Activated naive CD4-positive, alpha-beta T cell treated with anti-CD3 and anti-CD28 coated beads, Interleukin-2, amount 50 U/mL, for 24 hours (primary cell): ENCODE data around the gene TALDO1.

Experiments used
- H3K27ac Mint-ChIP-seq: one replicate; pipeline ENCODE4 v1.8.0; 2021; ENCODE audit warnings: mild to moderate bottlenecking, mixed read lengths
- H3K27me3 Mint-ChIP-seq: one replicate; pipeline ENCODE4 v1.8.0; 2021; ENCODE audit warnings: mixed read lengths
- H3K36me3 Mint-ChIP-seq: one replicate; pipeline ENCODE4 v1.8.0; 2021; ENCODE audit warnings: mixed read lengths
- H3K4me1 Mint-ChIP-seq: one replicate; pipeline ENCODE4 v1.8.0; 2021; ENCODE audit warnings: mixed read lengths
- H3K4me3 Mint-ChIP-seq: one replicate; pipeline ENCODE4 v1.8.0; 2021; ENCODE audit warnings: mild to moderate bottlenecking, mixed read lengths
- H3K9me3 Mint-ChIP-seq: one replicate; pipeline ENCODE4 v1.8.0; 2021; ENCODE audit warnings: mixed read lengths

TALDO1 gene

DNA sequence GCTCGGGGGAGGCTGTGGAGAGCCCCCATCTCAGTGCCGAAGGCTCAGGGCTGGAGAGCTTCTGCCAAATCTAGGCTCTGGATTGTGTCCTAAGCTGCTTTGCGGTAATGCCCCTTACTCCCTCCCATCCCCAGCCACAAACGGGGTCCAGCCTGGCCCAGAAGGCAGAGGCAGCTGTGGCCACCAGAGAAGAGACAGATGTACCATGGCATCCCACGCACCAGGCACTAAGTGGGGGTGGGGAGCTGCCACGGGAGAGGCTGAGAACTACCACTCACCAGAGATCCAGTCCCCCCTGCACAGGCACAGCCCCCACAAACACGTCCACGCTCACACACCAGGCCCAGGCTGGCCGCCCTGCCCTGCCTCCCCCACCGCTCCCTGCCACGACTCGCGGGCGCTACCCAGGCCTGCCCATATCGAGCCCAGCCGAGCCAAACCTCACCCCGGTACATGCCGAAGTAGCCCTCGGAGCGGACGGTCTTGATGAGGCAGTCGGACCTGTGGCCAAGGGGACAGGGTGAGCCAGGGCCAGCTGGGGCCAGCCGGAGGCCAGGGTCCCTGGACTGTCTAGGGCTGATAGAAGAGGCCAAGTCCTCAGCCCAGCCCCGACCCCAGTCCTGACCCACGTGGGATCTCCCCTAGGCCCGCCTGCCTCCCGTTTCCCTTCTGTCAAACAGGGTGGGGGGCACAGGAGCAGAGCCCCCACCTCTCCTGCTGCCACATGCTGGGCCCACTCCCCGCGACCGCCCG is 46.9 kb downstream of the TALDO1 start:
- H3K27me3 Mint-ChIP-seq = no peaks in the 10 kb centered on the region
- H3K4me1 Mint-ChIP-seq = peaks cover 7% of the 10 kb centered on the region
- H3K27ac Mint-ChIP-seq = no peak overlapping the region
- H3K9me3 Mint-ChIP-seq = no peaks in the 10 kb centered on the region
- peak overlapping the region; percentile 90 for H3K4me3 Mint-ChIP-seq
- no peaks in the 10 kb centered on the region for H3K36me3 Mint-ChIP-seq

DNA sequence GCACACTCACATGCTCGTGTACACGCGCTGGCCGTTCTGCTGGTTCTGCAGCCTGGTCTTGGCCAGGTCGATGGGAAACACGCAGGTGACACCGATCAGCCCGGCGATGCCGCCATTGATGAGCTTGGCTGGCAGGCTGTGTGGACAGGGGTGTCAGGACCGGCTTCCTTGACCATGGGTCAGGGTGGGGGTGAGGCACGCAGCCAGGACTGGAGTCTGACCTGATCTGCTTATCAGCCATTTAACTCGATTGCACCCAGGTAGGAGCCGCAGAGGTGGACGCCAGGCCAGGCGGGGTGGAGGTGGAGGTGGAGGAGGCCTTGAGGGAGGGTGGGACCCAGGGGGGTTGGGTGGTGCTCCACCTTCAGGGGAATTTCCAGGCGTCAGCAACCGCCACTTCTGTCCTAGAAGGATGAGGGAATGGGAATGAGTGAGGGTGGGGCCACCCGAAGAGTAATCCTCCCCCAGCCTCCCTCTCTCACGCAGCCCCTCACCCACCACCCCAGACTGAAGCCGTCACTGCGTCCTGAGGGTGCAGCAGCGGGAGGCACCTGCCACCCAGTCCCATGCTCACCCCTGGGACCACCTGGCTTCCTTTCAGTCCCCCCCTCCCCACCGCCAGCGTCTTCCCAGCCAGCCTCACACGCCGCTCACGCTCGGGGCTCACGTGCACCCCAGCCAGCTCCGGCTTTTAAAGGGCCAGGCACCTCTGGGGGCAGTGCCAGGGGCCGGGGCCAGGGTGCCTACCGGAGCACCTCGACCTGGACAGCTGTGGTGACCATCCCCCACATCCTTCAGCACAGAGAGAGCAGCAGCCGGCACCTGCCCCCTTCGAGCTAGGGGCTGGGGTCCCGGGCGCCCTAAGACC is 47.7 kb downstream of the TALDO1 start:
- Mint-ChIP-seq H3K36me3 (no peaks in the 10 kb centered on the region), H3K27ac (no peak overlapping the region), H3K9me3 (no peaks in the 10 kb centered on the region), H3K27me3 (no peaks in the 10 kb centered on the region), H3K4me3 (peak overlapping the region; percentile 90), H3K4me1 (peaks cover 7% of the 10 kb centered on the region)

DNA sequence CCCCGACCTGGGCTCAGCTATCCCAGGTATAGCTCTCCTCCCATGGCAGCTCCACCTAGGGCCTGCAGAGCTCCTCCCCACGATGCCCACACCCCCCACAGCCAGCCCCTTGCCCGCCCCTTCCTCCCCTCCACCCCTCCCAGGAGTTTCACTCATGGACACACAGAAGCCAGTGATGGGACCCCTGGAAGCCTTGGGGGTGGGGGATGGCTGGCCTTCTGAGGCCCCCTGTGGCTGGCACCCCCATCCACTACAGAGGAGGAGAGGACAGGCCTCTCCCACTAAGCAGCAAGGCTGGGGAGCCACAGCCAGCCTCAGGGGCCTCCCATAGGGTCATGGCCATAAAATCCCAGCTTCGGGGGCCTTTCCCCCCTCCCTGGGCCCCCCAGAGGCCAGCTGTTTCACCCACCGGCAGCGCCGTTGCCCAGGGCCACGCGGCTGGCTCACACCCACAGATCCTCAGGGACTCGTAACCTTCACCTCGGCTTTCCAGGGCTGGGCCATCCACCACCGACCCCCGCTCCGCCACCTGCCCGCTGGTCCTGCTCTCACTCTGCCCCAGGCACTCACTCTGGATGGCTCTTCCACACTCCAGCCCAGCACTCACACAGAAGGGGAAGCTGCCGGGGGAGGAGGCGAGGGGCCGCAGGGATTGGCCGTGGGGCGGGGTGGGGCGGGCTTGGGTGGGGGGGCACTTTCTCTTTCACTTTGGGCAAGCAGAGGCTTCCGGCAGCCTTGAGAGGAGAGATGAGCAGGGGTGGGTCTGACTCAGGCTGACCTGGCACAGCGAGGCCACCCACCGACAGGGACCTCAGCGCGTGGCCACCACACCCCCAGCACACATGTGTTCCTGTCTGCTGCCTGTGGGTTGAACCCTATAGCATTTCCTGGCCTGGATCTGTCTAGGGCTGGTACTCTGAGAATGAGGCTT is 48.6 kb downstream of the TALDO1 start:
- peak overlapping the region; percentile 90 for H3K4me3 Mint-ChIP-seq
- H3K9me3 Mint-ChIP-seq = no peaks in the 10 kb centered on the region
- H3K36me3 Mint-ChIP-seq = no peaks in the 10 kb centered on the region
- H3K4me1 Mint-ChIP-seq = peaks cover 7% of the 10 kb centered on the region
- no peaks in the 10 kb centered on the region for H3K27me3 Mint-ChIP-seq
- H3K27ac Mint-ChIP-seq = peak overlapping the region; percentile 68

DNA sequence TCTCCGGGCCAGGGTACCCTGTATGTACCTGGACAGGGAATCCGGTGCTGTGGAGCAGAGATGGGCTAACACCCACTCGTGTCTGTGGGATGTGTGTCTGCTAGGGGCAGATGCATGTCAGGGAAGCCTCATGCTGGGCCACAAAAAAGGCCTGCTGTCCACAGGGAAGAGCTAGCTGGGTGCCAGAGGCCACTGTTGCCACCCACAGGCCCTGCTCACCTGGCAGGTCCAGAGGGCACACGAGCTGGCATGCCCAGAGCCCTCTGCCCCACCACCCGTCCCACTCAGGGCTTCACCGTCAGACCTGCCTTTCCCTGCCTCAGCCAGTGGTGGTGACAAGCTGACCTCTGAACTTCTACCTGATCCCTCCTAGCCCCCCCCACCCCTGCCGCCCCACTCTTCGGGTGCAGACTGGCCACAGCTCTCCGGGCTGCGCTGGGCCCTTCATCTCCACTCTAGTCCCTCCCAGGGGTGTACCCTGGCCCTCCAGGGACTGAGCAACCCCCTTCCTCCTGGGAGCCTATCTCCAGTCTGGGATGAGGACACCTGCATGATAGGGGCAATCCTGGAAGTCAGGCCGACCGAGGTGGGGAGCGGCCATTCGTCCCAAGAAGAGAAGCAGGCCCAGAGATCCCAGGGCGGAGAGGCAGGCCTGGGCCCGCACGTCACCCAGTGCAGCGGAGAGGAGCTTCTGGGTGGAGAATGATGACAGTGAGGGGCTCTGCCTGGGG is 49.5 kb downstream of the TALDO1 start:
- peak overlapping the region; percentile 90 for H3K4me3 Mint-ChIP-seq
- peak overlapping the region; percentile 68 for H3K27ac Mint-ChIP-seq
- H3K36me3 Mint-ChIP-seq = no peaks in the 10 kb centered on the region
- H3K27me3 Mint-ChIP-seq = no peaks in the 10 kb centered on the region
- H3K4me1 Mint-ChIP-seq = peaks cover 7% of the 10 kb centered on the region
- H3K9me3 Mint-ChIP-seq = no peaks in the 10 kb centered on the region

DNA sequence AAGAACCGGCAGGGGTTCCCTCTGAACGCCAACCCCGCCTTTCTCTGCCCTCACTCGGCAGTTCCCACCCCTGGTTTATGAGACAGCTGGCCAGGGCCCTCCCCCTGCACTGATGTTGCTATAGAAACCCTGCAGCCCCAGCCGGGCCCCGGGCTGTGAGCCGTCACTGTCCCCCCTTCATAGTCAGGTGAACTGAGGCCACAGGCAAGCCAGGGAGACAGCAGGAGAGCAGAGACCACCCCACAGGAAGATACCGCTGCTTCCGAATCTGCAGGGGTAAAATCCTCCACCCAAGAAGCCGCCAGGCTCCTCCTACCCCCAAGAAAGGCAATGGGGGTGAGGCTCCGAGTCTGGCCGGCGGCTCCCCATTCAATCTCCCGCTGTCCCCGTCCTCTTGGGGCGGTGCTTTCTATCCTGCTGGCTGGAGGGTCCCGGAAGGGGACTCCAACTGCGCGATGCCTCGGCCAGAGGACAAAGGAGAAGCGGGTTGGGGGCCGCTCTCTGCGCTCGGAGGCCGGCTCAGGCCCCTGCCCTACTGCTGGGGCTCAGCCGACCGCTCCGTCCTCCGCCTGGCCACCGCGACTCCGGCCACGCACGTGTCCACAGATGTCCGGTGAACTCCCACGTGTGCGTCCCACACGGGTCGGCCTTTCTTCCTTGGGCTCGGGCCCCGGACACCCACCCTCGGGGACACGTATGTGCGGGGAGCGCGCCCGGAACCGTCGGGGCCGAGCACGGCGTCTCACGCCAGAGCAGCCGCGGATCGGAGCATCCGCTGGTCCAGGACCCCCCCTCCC is 50.2 kb downstream of the TALDO1 start:
- Mint-ChIP-seq H3K27ac (peak overlapping the region; percentile 81), H3K9me3 (no peaks in the 10 kb centered on the region), H3K27me3 (no peaks in the 10 kb centered on the region), H3K4me3 (peak overlapping the region; percentile 90), H3K4me1 (peaks cover 7% of the 10 kb centered on the region), H3K36me3 (no peaks in the 10 kb centered on the region)

DNA sequence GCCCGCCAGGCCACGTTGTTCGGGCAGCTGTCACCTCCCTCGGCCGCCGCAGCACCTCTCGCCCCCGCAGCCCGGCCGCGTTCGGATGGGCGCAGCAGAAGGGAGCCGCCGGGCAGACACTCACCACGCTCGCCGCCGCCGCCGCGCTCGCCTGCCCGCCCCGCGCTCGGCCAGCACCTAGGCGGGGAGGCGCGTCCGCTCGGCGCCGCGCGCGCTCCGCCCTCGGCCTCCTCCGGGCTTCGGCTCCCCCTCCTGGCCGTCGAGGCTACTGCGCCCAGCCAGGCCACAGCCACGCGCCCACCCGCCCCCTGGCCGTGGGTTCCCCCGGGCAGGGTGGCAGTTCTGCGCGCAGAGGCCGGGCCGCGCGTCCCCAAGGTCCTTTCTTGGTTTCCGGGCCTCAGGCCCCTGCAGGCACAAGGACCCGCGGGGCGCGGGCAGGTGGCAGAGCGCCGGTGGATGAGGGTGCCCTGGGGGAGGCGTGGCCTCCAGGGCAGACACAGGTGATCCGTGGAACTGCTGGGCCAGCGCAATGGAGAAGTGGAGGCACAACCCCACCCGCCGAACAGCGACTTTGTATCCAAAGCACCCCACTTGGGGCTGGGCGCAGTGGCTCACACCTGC is 50.9 kb downstream of the TALDO1 start, which contains the start of gene SLC25A22:
SLC25A22 (minus strand) TSS at position 189 of the 621 bp plus-strand sequence. CDS start 3,275 bp downstream, outside the sequence.
- no peaks in the 10 kb centered on the region for H3K36me3 Mint-ChIP-seq
- no peaks in the 10 kb centered on the region for H3K27me3 Mint-ChIP-seq
- H3K4me1 Mint-ChIP-seq = peaks cover 7% of the 10 kb centered on the region
- peak within 1 kb of the TSS; percentile 81 for H3K27ac Mint-ChIP-seq
- peak within 1 kb of the TSS; percentile 90 for H3K4me3 Mint-ChIP-seq
- H3K9me3 Mint-ChIP-seq = no peaks in the 10 kb centered on the region

DNA sequence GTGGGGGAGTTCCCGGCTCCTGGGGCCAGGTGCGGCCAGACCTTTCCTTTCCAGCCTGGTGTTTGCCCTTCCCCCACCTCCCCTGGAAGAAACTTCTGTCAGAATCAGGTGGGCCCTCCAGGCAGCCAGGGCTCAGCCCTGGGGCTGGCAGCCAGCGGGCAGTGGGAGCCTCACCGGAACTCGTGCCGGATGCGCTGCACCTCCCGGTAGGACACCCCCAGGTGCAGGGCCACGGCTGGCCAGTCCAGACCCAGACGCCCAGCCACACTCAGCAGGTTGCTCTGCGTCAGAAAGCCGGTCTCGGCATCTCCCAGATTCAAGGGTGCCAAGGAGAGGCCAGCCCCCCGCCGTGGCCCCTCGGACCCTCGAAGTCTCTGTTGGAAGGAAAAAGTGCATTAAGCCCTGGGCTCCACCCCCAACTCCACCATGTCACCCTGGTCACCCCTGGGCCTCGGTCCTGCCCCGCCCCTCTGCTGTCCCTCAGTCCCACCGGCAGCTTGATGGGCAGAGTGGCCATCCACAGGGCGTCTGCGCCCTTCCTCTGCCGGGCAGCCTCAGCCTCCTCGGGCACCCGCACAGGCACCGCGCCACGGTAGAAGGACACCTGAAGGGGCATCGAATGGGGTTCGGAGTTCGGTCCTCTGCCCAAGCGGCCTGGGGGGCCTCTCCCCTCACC is 52.5 kb downstream of the TALDO1 start:
- Mint-ChIP-seq H3K27me3 (no peaks in the 10 kb centered on the region), H3K27ac (no peak overlapping the region), H3K9me3 (no peaks in the 10 kb centered on the region), H3K4me3 (no peak overlapping the region), H3K4me1 (peaks cover 11% of the 10 kb centered on the region), H3K36me3 (no peaks in the 10 kb centered on the region)

DNA sequence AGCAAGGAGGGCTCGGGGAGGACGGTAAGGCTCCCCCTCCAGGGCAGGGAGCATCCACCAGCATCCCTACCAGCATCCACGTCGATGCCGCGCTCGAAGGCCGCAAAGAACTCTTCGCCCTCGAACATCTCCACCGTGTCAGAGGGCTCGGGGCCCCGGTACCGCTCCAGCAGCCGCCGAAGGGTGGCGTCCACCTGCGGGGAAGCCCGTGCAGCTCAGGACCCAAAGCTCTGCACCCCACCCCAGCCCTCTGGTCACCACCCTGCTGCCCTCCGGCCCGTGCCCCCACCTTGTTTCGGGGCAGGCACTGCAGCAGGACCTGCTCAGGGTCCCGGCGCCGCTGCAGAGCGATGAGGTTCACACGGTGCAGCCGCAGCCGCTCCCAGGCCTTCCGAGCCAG is 53.2 kb downstream of the TALDO1 start:
- H3K9me3 Mint-ChIP-seq = no peaks in the 10 kb centered on the region
- H3K36me3 Mint-ChIP-seq = no peaks in the 10 kb centered on the region
- peaks cover 11% of the 10 kb centered on the region for H3K4me1 Mint-ChIP-seq
- H3K4me3 Mint-ChIP-seq = no peak overlapping the region
- no peaks in the 10 kb centered on the region for H3K27me3 Mint-ChIP-seq
- H3K27ac Mint-ChIP-seq = no peak overlapping the region

DNA sequence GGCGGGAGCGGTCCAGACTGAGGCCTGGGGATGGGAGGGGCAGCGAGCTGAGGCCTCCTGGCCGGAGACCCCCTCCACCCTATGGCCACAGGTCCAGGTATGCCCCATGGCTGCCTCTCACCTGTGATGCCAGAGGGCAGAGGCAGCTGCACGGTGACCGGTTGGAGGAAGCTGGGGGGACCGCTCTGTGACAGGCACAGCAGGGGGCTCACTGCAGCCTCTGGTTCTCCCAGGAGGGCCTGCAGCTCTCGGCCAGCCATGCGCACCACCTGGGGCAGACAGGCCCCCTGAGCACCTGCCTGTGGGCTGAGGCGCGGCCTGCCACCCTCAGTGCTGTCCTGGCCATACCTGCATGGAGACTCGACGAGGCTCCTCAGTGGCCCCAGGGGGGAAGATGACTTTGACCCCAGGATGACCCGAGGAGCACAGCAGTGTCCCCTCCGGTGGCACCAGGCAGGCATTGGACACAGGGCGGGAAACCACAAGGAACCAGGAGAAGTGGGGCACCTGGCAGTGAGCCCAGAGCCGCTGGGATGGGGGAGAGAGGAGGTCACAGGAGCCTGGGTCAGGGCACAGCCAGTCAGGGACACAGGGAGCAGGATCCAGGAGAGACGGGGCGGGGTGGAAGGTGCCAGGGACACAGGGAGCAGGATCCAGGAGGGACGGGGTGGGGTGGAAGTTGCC is 54.0 kb downstream of the TALDO1 start:
- H3K4me1 Mint-ChIP-seq = peaks cover 7% of the 10 kb centered on the region
- no peaks in the 10 kb centered on the region for H3K27me3 Mint-ChIP-seq
- no peaks in the 10 kb centered on the region for H3K36me3 Mint-ChIP-seq
- H3K4me3 Mint-ChIP-seq = no peak overlapping the region
- H3K27ac Mint-ChIP-seq = no peak overlapping the region
- no peaks in the 10 kb centered on the region for H3K9me3 Mint-ChIP-seq

DNA sequence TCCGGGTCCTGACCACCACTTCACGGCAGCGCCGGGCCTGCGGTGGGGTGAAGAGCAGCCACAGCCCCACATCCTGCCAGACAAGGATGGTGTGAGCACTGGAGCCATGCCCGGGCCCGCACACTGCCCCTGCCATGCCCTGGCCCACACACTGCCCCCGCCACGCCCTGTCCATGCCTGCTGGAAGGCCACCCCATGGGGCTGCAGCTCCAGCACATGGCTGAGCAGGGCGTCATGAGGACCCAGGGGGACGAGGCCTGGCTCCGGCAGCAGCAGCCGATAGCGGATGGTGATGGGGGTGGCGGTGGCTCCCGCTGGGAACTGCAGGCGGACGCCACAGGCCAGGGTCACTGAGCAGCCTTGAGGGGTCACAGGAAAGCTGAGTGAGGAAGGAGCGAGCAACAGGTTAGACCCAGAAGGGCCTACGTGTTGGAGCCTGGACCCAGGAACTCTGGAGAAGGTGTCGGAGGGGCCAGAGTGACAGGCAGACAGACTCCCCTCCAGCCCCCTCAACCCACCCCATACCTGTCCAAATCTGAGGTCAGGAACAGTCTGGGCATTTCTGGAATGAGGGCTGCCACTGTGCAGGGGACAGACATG is 54.9 kb downstream of the TALDO1 start:
- Mint-ChIP-seq H3K9me3 (no peaks in the 10 kb centered on the region), H3K36me3 (no peaks in the 10 kb centered on the region), H3K4me3 (no peak overlapping the region), H3K27me3 (no peaks in the 10 kb centered on the region), H3K4me1 (peaks cover 5% of the 10 kb centered on the region), H3K27ac (no peak overlapping the region)

DNA sequence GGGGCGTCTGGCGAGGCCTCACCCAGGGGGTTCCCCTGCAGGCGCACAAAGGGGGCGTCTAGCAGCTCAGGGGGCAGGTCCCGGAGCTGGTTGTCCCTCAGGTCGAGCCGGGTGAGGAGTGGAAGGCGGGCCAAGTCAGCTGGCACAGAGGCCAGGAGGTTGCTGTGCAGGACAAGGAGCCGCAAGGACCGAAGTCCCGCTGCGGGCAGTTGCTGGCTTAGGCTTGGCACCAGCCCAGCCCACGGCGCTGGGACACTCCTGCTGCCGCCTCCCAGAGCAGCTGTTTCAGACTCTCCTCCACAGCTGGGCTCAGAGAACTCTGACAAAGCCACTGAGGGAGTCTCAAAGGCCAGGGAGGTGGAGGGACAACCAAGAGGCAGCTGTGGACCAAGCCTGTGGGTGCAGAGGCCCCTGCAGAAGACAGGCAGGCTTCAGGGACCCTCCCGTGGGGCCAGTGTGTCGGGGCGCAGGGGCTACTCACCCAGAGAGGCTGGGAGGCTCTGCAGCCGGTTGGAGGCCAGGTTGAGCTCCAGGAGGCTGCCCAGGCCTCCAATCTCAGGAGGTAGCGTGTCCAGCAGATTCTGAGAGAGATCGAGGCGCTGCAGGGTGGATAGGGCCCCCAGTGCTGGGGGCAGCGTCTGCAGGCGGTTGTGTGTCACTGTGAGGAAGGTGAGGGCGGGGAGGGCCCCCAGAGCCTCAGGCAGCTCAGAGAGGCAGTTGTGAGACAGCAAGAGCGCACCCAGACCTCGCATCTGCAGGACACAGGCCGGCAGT is 55.6 kb downstream of the TALDO1 start:
- H3K36me3 Mint-ChIP-seq = no peaks in the 10 kb centered on the region
- H3K4me1 Mint-ChIP-seq = peaks cover 8% of the 10 kb centered on the region
- H3K9me3 Mint-ChIP-seq = no peaks in the 10 kb centered on the region
- no peaks in the 10 kb centered on the region for H3K27me3 Mint-ChIP-seq
- no peak overlapping the region for H3K27ac Mint-ChIP-seq
- peak overlapping the region; percentile 64 for H3K4me3 Mint-ChIP-seq

DNA sequence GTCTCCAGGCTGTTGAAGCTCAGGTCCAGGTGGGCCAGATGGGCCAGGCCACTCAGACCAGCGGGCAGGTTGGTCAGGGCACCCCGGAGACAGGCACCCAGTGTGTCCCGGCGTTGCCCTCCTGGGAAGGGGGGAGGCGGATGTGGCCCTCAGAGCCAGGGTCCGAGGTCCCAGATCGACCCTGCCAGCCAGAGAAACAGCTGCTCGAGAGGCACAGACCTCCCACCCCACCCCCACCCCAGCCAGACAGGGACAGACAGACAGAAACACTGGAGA is 56.1 kb downstream of the TALDO1 start:
- Mint-ChIP-seq H3K27ac (no peak overlapping the region), H3K36me3 (no peaks in the 10 kb centered on the region), H3K9me3 (no peaks in the 10 kb centered on the region), H3K4me3 (peak overlapping the region; percentile 64), H3K4me1 (peaks cover 10% of the 10 kb centered on the region), H3K27me3 (no peaks in the 10 kb centered on the region)
